Subcutaneous abdominal adipose tissue (tissue), 5 donors: ENCODE data around the gene SNX24.

Source experiments
- H3K27ac ChIP-seq: one replicate; pipeline ENCODE4 v1.7.0; 2013; ENCODE audit warnings: low read depth, mild to moderate bottlenecking, inconsistent platforms, low read length, moderate library complexity
- H3K27me3 ChIP-seq, 5 donors: one replicate each; pipeline ENCODE4 v1.7.0; 2013; ENCODE audit warnings: low read length in 5 of 5, inconsistent platforms in 1 of 5; ENCODE audit not compliant: control insufficient read depth in 5 of 5, insufficient read depth in 4 of 5
- H3K36me3 ChIP-seq, 5 donors: one replicate each; pipeline ENCODE4 v1.7.0; 2013; ENCODE audit warnings: low read length in 5 of 5; ENCODE audit not compliant: control insufficient read depth in 5 of 5, insufficient read depth in 5 of 5
- H3K4me1 ChIP-seq, 5 donors: one replicate each; pipeline ENCODE4 v1.7.0; 2013; ENCODE audit warnings: low read length in 5 of 5, mild to moderate bottlenecking in 3 of 5, moderate library complexity in 1 of 5; ENCODE audit not compliant: control insufficient read depth in 5 of 5, insufficient read depth in 5 of 5
- H3K4me3 ChIP-seq, 5 donors: one replicate each; pipeline ENCODE4 v1.7.0; 2013; ENCODE audit warnings: low read length in 5 of 5, low read depth in 1 of 5
- H3K9ac ChIP-seq, 5 donors: one replicate each; pipeline ENCODE4 v1.7.0; 2013; ENCODE audit warnings: low read length in 5 of 5, mild to moderate bottlenecking in 4 of 5, moderate library complexity in 3 of 5
- H3K9me3 ChIP-seq, 5 donors: one replicate each; pipeline ENCODE4 v1.7.0; 2013; ENCODE audit warnings: low read length in 5 of 5; ENCODE audit not compliant: control insufficient read depth in 5 of 5
- donor health status: healthy.
- donor health status: healthy.
- donor health status: healthy.
- donor health status: healthy.
- donor health status: healthy.

SNX24 gene

GRCh38 chr5:122864842-122865241 lies 19.4 kb downstream of the SNX24 start:
- Histone ChIP-seq H3K9me3 (no peaks in the 10 kb centered on the region), H3K9ac (no peak overlapping the region), H3K27me3 (no peaks in the 10 kb centered on the region), H3K27ac (no peak overlapping the region), H3K4me3 (no peak overlapping the region), H3K4me1 (no peaks in the 10 kb centered on the region), H3K36me3 (peaks cover 0 to 13% (median 9%) of the 10 kb centered on the region in 5 donors)

- no peak overlapping the region for H3K4me3 ChIP-seq
- no peaks in the 10 kb centered on the region for H3K9me3 ChIP-seq
- no peak overlapping the region for H3K9ac ChIP-seq
- no peak overlapping the region for H3K27ac ChIP-seq
- no peaks in the 10 kb centered on the region for H3K27me3 ChIP-seq
- H3K36me3 ChIP-seq: peaks cover 0 to 13% (median 9%) of the 10 kb centered on the region in 5 donors
- H3K4me1 ChIP-seq: peaks cover 0 to 7% (median 0%) of the 10 kb centered on the region in 5 donors
Measured at GRCh38 chr5:122870219-122870856, 24.9 kb downstream of the SNX24 start.

DNA sequence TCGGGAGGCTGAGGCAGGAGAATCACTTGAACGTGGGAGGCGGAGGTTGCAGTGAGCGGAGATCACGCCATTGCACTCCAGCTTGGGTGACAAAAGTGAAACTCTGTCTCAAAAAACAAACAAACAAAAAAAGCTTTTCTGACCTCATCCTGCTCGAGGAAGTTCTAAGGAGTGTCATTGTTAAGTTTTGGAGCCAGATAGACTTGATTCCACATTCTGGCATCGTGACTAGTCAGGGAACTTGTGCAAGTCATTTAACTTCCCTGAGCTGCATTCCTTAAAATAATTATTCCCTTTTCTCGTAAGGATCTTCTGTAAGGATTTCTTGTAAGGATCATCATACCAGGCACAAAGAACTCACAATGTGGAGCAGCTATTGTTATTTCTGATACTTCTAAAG lies 26.2 kb downstream of the SNX24 start:
- Histone ChIP-seq H3K4me3 (no peak overlapping the region), H3K4me1 (peaks cover 0 to 7% (median 0%) of the 10 kb centered on the region in 5 donors), H3K36me3 (peaks cover 2 to 10% (median 4%) of the 10 kb centered on the region in 5 donors), H3K27ac (no peak overlapping the region), H3K27me3 (no peaks in the 10 kb centered on the region), H3K9ac (no peak overlapping the region), H3K9me3 (no peaks in the 10 kb centered on the region)

GRCh38 chr5:122874179-122874875 lies 28.9 kb downstream of the SNX24 start:
- Histone ChIP-seq H3K27ac (no peak overlapping the region), H3K9me3 (no peaks in the 10 kb centered on the region), H3K4me1 (peaks cover 0 to 9% (median 5%) of the 10 kb centered on the region in 5 donors), H3K27me3 (no peaks in the 10 kb centered on the region), H3K9ac (no peak overlapping the region), H3K4me3 (no peak overlapping the region), H3K36me3 (peaks cover 0 to 3% (median 0%) of the 10 kb centered on the region in 5 donors)

- H3K36me3 ChIP-seq: peaks cover 0 to 3% (median 0%) of the 10 kb centered on the region in 5 donors
- no peak overlapping the region for H3K27ac ChIP-seq
- no peak overlapping the region for H3K4me3 ChIP-seq
- no peaks in the 10 kb centered on the region for H3K9me3 ChIP-seq
- H3K4me1 ChIP-seq: peaks cover 0 to 6% (median 5%) of the 10 kb centered on the region in 5 donors
- no peaks in the 10 kb centered on the region for H3K27me3 ChIP-seq
- H3K9ac ChIP-seq: no peak overlapping the region
Measured at GRCh38 chr5:122877518-122877917, 32.1 kb downstream of the SNX24 start.

DNA sequence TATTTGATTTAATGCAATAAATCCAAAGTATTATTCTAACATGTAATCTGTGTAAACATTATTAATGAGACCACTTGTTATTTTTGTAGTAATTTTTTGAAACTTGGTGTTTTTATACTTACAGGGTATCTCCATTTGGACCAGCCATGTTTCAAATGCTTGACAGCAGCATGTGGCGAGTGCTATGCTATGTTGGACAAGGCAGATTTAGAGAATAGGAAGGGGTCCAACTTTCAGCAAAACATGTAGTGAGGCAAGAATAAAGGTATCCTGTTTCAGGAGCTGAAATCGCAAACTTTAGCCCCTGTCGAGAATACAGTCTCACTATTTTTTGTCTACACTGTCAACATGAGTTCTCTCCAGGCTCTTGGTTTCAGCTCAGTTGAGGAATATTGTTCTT lies 33.7 kb downstream of the SNX24 start:
- no peak overlapping the region for H3K27ac ChIP-seq
- peaks cover 0 to 6% (median 5%) of the 10 kb centered on the region in 5 donors for H3K4me1 ChIP-seq
- peaks cover 0 to 3% (median 0%) of the 10 kb centered on the region in 5 donors for H3K36me3 ChIP-seq
- no peak overlapping the region for H3K4me3 ChIP-seq
- no peaks in the 10 kb centered on the region for H3K27me3 ChIP-seq
- H3K9me3 ChIP-seq: no peaks in the 10 kb centered on the region
- no peak overlapping the region for H3K9ac ChIP-seq

DNA sequence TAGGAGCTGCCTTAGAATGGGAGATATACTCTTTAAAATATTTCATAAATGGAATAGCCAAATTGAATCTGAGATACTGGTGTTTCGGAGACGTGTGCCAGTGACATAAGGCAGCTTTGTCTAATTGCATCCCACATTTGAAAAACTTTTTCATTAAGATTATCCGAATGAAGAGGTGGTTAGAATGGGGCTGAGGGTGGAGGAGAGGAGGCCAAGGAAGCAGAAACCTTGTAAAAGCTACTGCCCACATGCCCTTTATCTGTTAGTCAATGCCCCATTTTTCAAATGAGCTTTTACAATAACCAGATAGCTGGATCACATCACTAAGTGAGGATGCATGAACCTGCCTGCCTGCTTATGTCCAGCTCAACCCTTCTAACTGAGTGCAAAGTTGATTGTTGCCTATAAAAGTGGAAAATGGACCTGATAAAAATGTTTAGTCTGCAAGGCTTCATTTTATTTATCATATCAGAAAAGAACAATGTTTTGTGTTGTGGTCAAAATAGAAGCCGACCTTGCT lies 34.8 kb downstream of the SNX24 start:
- Histone ChIP-seq H3K9ac (no peak overlapping the region), H3K27ac (no peak overlapping the region), H3K36me3 (peaks cover 0 to 3% (median 0%) of the 10 kb centered on the region in 5 donors)

GRCh38 chr5:122880749-122881148 lies 35.3 kb downstream of the SNX24 start:
- Histone ChIP-seq H3K9ac (no peak overlapping the region), H3K4me1 (peaks cover 0 to 6% (median 3%) of the 10 kb centered on the region in 5 donors), H3K4me3 (no peak overlapping the region), H3K27me3 (no peaks in the 10 kb centered on the region), H3K27ac (no peak overlapping the region), H3K9me3 (no peaks in the 10 kb centered on the region), H3K36me3 (peaks cover 0 to 3% (median 0%) of the 10 kb centered on the region in 5 donors)

More for the DNA sequence above, 34.8 kb downstream of the SNX24 start:
- no peak overlapping the region for H3K4me3 ChIP-seq
- no peaks in the 10 kb centered on the region for H3K27me3 ChIP-seq
- peaks cover 0 to 6% (median 3%) of the 10 kb centered on the region in 5 donors for H3K4me1 ChIP-seq
- no peaks in the 10 kb centered on the region for H3K9me3 ChIP-seq

- Histone ChIP-seq H3K4me1 (no peaks in the 10 kb centered on the region), H3K9ac (no peak overlapping the region), H3K36me3 (no peaks in the 10 kb centered on the region), H3K9me3 (peaks cover 0 to 3% (median 0%) of the 10 kb centered on the region in 5 donors), H3K4me3 (no peak overlapping the region), H3K27ac (no peak overlapping the region), H3K27me3 (no peaks in the 10 kb centered on the region)
Measured at GRCh38 chr5:122882831-122883230, 37.4 kb downstream of the SNX24 start.

GRCh38 chr5:122885045-122885517 lies 39.7 kb downstream of the SNX24 start:
- H3K9me3 ChIP-seq: peaks cover 0 to 3% (median 0%) of the 10 kb centered on the region in 5 donors
- no peaks in the 10 kb centered on the region for H3K27me3 ChIP-seq
- no peaks in the 10 kb centered on the region for H3K4me1 ChIP-seq
- H3K4me3 ChIP-seq: no peak overlapping the region
- H3K36me3 ChIP-seq: no peaks in the 10 kb centered on the region
- H3K27ac ChIP-seq: no peak overlapping the region
- H3K9ac ChIP-seq: no peak overlapping the region
